Liver (tissue), 9 donors: ENCODE data around the gene RNMT. TPM values are rescaled to one million over a fixed set of nuclear protein-coding genes. Genes with fewer than 3 reads are reported as not detected.

ENCODE experiments used
- DNase-seq: peaks from one replicate; pipeline ENCODE4 v3.0.0-alpha.2; 2017; ENCODE audit warnings: low spot score
- H3K27ac ChIP-seq, 2 donors: one replicate each; pipeline ENCODE4 v1.7.0; 2013; ENCODE audit warnings: inconsistent platforms in 2 of 2, low read length in 2 of 2, control low read depth in 1 of 2, low read depth in 1 of 2, mild to moderate bottlenecking in 1 of 2
- H3K27me3 ChIP-seq, 4 donors: one replicate each; pipeline versions ENCODE4 v1.6.1 to v1.7.0; 2013; ENCODE audit warnings: low read length in 3 of 4, inconsistent platforms in 1 of 4, mild to moderate bottlenecking in 1 of 4, moderate library complexity in 1 of 4; ENCODE audit not compliant: control insufficient read depth in 4 of 4, insufficient read depth in 4 of 4
- H3K36me3 ChIP-seq, 4 donors: one replicate each; pipeline versions ENCODE4 v1.6.1 to v1.7.0; 2013; ENCODE audit warnings: low read length in 3 of 4, mild to moderate bottlenecking in 3 of 4, low read depth in 1 of 4, moderate library complexity in 1 of 4; ENCODE audit not compliant: control insufficient read depth in 4 of 4, insufficient read depth in 3 of 4
- H3K4me1 ChIP-seq, 4 donors: one replicate each; pipeline versions ENCODE4 v1.6.1 to v1.7.0; 2013; ENCODE audit warnings: low read length in 3 of 4, mild to moderate bottlenecking in 3 of 4, moderate library complexity in 1 of 4; ENCODE audit not compliant: control insufficient read depth in 4 of 4, insufficient read depth in 4 of 4
- H3K4me3 ChIP-seq, 3 donors: one replicate each; pipeline versions ENCODE4 v1.6.1 to v1.7.0; 2013; ENCODE audit warnings: low read length in 3 of 3, control low read depth in 1 of 3, low read depth in 1 of 3, mild to moderate bottlenecking in 1 of 3
- H3K9ac ChIP-seq, 2 donors: one replicate each; pipeline ENCODE4 v1.7.0; 2013; ENCODE audit warnings: low read length in 2 of 2, mild to moderate bottlenecking in 2 of 2, moderate library complexity in 2 of 2, control low read depth in 1 of 2, low read depth in 1 of 2
- H3K9me3 ChIP-seq, 4 donors: one replicate each; pipeline versions ENCODE4 v1.6.1 to v1.7.0; 2013; ENCODE audit warnings: low read length in 3 of 4; ENCODE audit not compliant: control insufficient read depth in 4 of 4
- FOXA1 ChIP-seq: IDR thresholded peaks from 2 replicates; pipeline ENCODE4 v1.6.1; 2016; ENCODE audit warnings: antibody characterized with exemption
- HNF4A ChIP-seq, 2 donors: conservative IDR thresholded peaks; 2 replicates each; pipeline ENCODE4 v1.6.1; 2016; ENCODE audit warnings: antibody characterized with exemption in 2 of 2, mild to moderate bottlenecking in 2 of 2
- NR2F2 ChIP-seq: IDR thresholded peaks from 2 replicates; pipeline ENCODE4 v1.6.1; 2016; ENCODE audit warnings: antibody characterized with exemption
- RAD21 ChIP-seq, 2 donors: IDR thresholded peaks; 2 replicates each; pipeline ENCODE4 v1.6.1; 2016; ENCODE audit warnings: antibody characterized with exemption in 2 of 2, mild to moderate bottlenecking in 2 of 2
- RXRA ChIP-seq, 2 donors: IDR thresholded peaks; 2 replicates each; pipeline ENCODE4 v1.6.1; 2017 to 2018; ENCODE audit warnings: antibody characterized with exemption in 2 of 2, mild to moderate bottlenecking in 1 of 2
- SP1 ChIP-seq: IDR thresholded peaks from 2 replicates; pipeline ENCODE4 v1.6.1; 2018; ENCODE audit warnings: antibody characterized with exemption, mild to moderate bottlenecking
- TAF1 ChIP-seq: conservative IDR thresholded peaks from 2 replicates; pipeline ENCODE4 v1.6.1; 2016; ENCODE audit warnings: antibody characterized with exemption, mild to moderate bottlenecking
- YY1 ChIP-seq: IDR thresholded peaks from 2 replicates; pipeline ENCODE4 v1.6.1; 2016; ENCODE audit warnings: antibody characterized with exemption, mild to moderate bottlenecking
- WGBS: extraction: QIAGEN DNeasy Blood & Tissue Kit; methylation state at CpG from one replicate; pipeline ENCODE4 v1.1.7; 2013; 5-methylcytosine and 5-hydroxymethylcytosine counted together
- polyA plus RNA-seq, 2 donors: library from polyadenylated mRNA; stranded (reverse) in 1 of 2; unstranded in 1 of 2; fragments of 200-250 nt in 1 of 2; fragments of >200 nt in 1 of 2; fragmentation: Nextera tagmentation in 1 of 2; extraction: Ambion mirVana in 1 of 2; gene quantifications; one replicate each; pipeline versions ENCODE4 v1.2.1 to v1.2.3, GENCODE V29; 2013 to 2015
- total RNA-seq, 2 donors: library from RNA; depleted of rRNA; stranded (reverse); fragments of >200 nt; gene quantifications; one replicate each; pipeline ENCODE4 v1.2.3, GENCODE V29; 2014
- TF ChIP-seq, protein P1 (sequence below): IDR thresholded peaks from 2 replicates; pipeline ENCODE4 v1.6.1; 2016; ENCODE audit warnings: antibody characterized with exemption
- TF ChIP-seq, protein P2 (sequence below): IDR thresholded peaks from 2 replicates; pipeline ENCODE4 v1.6.1; 2016; ENCODE audit warnings: antibody characterized with exemption
- TF ChIP-seq, protein P3 (sequence below): IDR thresholded peaks from 2 replicates; pipeline ENCODE4 v1.6.1; 2016; ENCODE audit warnings: antibody characterized with exemption, mild to moderate bottlenecking
- TF ChIP-seq, protein P4 (sequence below): fragments of 150-350 bp; IDR thresholded peaks from 2 replicates; pipeline ENCODE4 v1.5.1; 2017; ENCODE audit warnings: improper control_type of control experiment, low read depth, low read length; ENCODE audit not compliant: missing input control
- donor health status: healthy.
- donor health status: healthy.
- donor health status: healthy.
- donor health status: healthy.
- donor health status: healthy.

Gene RNMT
- total and polyA plus RNA-seq, 4 donors = 4.9 to 23.1 (median 11.3) TPM

DNA sequence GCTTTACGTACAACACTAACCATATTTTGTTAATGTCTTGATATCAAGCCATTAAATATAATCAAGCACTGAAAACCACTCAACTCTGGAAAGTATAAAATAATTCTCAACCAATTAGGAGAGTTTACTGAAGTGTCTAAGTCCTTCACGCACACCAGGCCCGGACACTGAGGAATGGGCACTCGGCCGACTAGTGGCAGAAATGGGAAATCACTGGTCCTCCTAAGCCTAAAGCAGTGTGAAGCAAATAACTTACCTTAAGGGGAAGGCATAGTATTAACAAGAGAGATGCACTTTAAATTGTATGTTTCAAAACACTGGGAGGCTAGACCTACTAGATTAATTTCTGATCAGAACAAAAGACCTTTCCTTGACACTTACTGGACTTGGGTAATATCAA, 45.9 kb upstream of the RNMT start:
- Histone ChIP-seq H3K9ac (no peak overlapping the region), H3K27ac (no peak overlapping the region), H3K27me3 (no peaks in the 10 kb centered on the region), H3K4me1 (no peaks in the 10 kb centered on the region), H3K9me3 (no peaks in the 10 kb centered on the region), H3K4me3 (no peak overlapping the region), H3K36me3 (peaks cover 0 to 2% (median 0%) of the 10 kb centered on the region in 4 donors)
- 78% methylated on average over 5 of the region's 5 CpGs for WGBS
- DNase-seq = no peak
- TF ChIP-seq RXRA (IDR thresholded peaks at IDR 0.05) (no peak), RAD21 (IDR thresholded peaks at IDR 0.05) (peak in 1 of 2 donors; percentile 36), SP1 (no peak), FOXA1 (no peak), NR2F2 (no peak), HNF4A (conservative IDR thresholded peaks at IDR 0.05) (no peak), TAF1 (no peak), YY1 (no peak)
- TF ChIP-seq, protein P1, sequence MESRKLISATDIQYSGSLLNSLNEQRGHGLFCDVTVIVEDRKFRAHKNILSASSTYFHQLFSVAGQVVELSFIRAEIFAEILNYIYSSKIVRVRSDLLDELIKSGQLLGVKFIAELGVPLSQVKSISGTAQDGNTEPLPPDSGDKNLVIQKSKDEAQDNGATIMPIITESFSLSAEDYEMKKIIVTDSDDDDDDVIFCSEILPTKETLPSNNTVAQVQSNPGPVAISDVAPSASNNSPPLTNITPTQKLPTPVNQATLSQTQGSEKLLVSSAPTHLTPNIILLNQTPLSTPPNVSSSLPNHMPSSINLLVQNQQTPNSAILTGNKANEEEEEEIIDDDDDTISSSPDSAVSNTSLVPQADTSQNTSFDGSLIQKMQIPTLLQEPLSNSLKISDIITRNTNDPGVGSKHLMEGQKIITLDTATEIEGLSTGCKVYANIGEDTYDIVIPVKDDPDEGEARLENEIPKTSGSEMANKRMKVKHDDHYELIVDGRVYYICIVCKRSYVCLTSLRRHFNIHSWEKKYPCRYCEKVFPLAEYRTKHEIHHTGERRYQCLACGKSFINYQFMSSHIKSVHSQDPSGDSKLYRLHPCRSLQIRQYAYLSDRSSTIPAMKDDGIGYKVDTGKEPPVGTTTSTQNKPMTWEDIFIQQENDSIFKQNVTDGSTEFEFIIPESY = no peak
- TF ChIP-seq, protein P2, sequence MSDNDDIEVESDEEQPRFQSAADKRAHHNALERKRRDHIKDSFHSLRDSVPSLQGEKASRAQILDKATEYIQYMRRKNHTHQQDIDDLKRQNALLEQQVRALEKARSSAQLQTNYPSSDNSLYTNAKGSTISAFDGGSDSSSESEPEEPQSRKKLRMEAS = no peak
- TF ChIP-seq, protein P3, sequence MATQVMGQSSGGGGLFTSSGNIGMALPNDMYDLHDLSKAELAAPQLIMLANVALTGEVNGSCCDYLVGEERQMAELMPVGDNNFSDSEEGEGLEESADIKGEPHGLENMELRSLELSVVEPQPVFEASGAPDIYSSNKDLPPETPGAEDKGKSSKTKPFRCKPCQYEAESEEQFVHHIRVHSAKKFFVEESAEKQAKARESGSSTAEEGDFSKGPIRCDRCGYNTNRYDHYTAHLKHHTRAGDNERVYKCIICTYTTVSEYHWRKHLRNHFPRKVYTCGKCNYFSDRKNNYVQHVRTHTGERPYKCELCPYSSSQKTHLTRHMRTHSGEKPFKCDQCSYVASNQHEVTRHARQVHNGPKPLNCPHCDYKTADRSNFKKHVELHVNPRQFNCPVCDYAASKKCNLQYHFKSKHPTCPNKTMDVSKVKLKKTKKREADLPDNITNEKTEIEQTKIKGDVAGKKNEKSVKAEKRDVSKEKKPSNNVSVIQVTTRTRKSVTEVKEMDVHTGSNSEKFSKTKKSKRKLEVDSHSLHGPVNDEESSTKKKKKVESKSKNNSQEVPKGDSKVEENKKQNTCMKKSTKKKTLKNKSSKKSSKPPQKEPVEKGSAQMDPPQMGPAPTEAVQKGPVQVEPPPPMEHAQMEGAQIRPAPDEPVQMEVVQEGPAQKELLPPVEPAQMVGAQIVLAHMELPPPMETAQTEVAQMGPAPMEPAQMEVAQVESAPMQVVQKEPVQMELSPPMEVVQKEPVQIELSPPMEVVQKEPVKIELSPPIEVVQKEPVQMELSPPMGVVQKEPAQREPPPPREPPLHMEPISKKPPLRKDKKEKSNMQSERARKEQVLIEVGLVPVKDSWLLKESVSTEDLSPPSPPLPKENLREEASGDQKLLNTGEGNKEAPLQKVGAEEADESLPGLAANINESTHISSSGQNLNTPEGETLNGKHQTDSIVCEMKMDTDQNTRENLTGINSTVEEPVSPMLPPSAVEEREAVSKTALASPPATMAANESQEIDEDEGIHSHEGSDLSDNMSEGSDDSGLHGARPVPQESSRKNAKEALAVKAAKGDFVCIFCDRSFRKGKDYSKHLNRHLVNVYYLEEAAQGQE = no peak
- TF ChIP-seq, protein P4, sequence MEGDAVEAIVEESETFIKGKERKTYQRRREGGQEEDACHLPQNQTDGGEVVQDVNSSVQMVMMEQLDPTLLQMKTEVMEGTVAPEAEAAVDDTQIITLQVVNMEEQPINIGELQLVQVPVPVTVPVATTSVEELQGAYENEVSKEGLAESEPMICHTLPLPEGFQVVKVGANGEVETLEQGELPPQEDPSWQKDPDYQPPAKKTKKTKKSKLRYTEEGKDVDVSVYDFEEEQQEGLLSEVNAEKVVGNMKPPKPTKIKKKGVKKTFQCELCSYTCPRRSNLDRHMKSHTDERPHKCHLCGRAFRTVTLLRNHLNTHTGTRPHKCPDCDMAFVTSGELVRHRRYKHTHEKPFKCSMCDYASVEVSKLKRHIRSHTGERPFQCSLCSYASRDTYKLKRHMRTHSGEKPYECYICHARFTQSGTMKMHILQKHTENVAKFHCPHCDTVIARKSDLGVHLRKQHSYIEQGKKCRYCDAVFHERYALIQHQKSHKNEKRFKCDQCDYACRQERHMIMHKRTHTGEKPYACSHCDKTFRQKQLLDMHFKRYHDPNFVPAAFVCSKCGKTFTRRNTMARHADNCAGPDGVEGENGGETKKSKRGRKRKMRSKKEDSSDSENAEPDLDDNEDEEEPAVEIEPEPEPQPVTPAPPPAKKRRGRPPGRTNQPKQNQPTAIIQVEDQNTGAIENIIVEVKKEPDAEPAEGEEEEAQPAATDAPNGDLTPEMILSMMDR = peak; percentile 27

DNA sequence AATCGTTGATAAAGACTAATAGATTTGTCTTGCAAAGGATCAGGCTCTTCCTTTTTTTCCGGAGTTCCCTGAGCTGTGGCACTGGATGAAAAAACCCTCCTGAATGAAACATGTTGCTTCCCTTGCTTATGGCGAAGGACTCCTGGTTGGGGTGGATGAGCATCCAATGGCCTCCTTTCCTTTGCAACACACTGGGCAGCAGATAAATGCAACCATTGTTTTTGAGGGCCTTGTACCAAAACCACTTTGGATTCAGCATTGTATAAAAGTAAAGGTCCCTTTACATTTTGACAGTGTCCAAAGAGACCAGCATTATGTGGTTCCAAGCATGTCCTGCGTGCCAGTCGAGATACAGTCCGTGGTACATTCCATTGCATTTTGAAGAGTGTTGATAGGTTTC, 44.8 kb upstream of the RNMT start:
- no peak for DNase-seq
- Histone ChIP-seq H3K36me3 (peaks cover 0 to 2% (median 0%) of the 10 kb centered on the region in 4 donors), H3K27ac (no peak overlapping the region), H3K27me3 (no peaks in the 10 kb centered on the region), H3K9me3 (no peaks in the 10 kb centered on the region), H3K4me1 (no peaks in the 10 kb centered on the region), H3K9ac (no peak overlapping the region), H3K4me3 (no peak overlapping the region)
- TF ChIP-seq, protein P2 = no peak
- no peak for TF ChIP-seq SP1
- 95% methylated on average over 6 of the region's 6 CpGs for WGBS
